ENCODE measurements around the gene SMOC1.
"Not testable (repeated sequence)": the region's sequence is repeated elsewhere in the genome, so short reads cannot be mapped to it uniquely, and the experiment has no call there.

Gene SMOC1

GRCh38 chr14:69896080-69896479 lies 16.9 kb downstream of the SMOC1 start:
- no peak for DNase-seq (ENCODE audit: extremely low read depth in 1 of 2, low read depth in 1 of 2)

- DNase-seq (ENCODE audit: extremely low read depth in 1 of 2, low read depth in 1 of 2), result no peak
These were observed 17.8 kb downstream of the SMOC1 start for GRCh38 chr14:69896972-69897371.

- DNase-seq (ENCODE audit: extremely low read depth in 1 of 2, low read depth in 1 of 2), result no peak
These were observed 21.4 kb downstream of the SMOC1 start for GRCh38 chr14:69900603-69901002.

GRCh38 chr14:69901113-69901951 lies 22.1 kb downstream of the SMOC1 start:
- no peak for DNase-seq (ENCODE audit: extremely low read depth in 1 of 2, low read depth in 1 of 2)

- not testable (repeated sequence) for DNase-seq (ENCODE audit: extremely low read depth in 1 of 2, low read depth in 1 of 2)
These were observed 23.8 kb downstream of the SMOC1 start for GRCh38 chr14:69903046-69903445.

GRCh38 chr14:69904246-69904645 lies 25.0 kb downstream of the SMOC1 start:
- DNase-seq (ENCODE audit: extremely low read depth in 1 of 2, low read depth in 1 of 2), result no peak

- no peak for DNase-seq (ENCODE audit: extremely low read depth in 1 of 2, low read depth in 1 of 2)
These were observed 27.0 kb downstream of the SMOC1 start for GRCh38 chr14:69906201-69906600.

- no peak for DNase-seq (ENCODE audit: extremely low read depth in 1 of 2, low read depth in 1 of 2)
These were observed 30.8 kb downstream of the SMOC1 start for GRCh38 chr14:69909826-69910550.

GRCh38 chr14:69910871-69911270 lies 31.7 kb downstream of the SMOC1 start:
- DNase-seq (ENCODE audit: extremely low read depth in 1 of 2, low read depth in 1 of 2), result no peak

GRCh38 chr14:69913686-69914085 lies 34.5 kb downstream of the SMOC1 start:
- DNase-seq (ENCODE audit: extremely low read depth in 1 of 2, low read depth in 1 of 2), result no peak

- DNase-seq (ENCODE audit: extremely low read depth in 1 of 2, low read depth in 1 of 2), result no peak
These were observed 37.2 kb downstream of the SMOC1 start for GRCh38 chr14:69916396-69916795.

GRCh38 chr14:69917287-69917686 lies 38.1 kb downstream of the SMOC1 start:
- DNase-seq (ENCODE audit: extremely low read depth in 1 of 2, low read depth in 1 of 2), result no peak

- DNase-seq (ENCODE audit: extremely low read depth in 1 of 2, low read depth in 1 of 2), result no peak
These were observed 40.6 kb downstream of the SMOC1 start for GRCh38 chr14:69919815-69920214.

GRCh38 chr14:69921052-69921451 lies 41.8 kb downstream of the SMOC1 start:
- no peak for DNase-seq (ENCODE audit: extremely low read depth in 1 of 2, low read depth in 1 of 2)

GRCh38 chr14:69922198-69922597 lies 43.0 kb downstream of the SMOC1 start:
- no peak for DNase-seq (ENCODE audit: extremely low read depth in 1 of 2, low read depth in 1 of 2)

GRCh38 chr14:69924201-69924600 lies 45.0 kb downstream of the SMOC1 start:
- no peak for DNase-seq (ENCODE audit: extremely low read depth in 1 of 2, low read depth in 1 of 2)

- no peak for DNase-seq (ENCODE audit: extremely low read depth in 1 of 2, low read depth in 1 of 2)
These were observed 48.9 kb downstream of the SMOC1 start for GRCh38 chr14:69928111-69928523.

GRCh38 chr14:69930780-69931379 lies 51.7 kb downstream of the SMOC1 start:
- DNase-seq (ENCODE audit: extremely low read depth in 1 of 2, low read depth in 1 of 2), result no peak

GRCh38 chr14:69931960-69932359 lies 52.7 kb downstream of the SMOC1 start:
- DNase-seq (ENCODE audit: extremely low read depth in 1 of 2, low read depth in 1 of 2), result no peak

GRCh38 chr14:69932391-69932790 lies 53.2 kb downstream of the SMOC1 start:
- no peak for DNase-seq (ENCODE audit: extremely low read depth in 1 of 2, low read depth in 1 of 2)

- no peak for DNase-seq (ENCODE audit: extremely low read depth in 1 of 2, low read depth in 1 of 2)
These were observed 54.5 kb downstream of the SMOC1 start for GRCh38 chr14:69933623-69934275.

All from stimulated activated CD8-positive, alpha-beta memory T cell treated with anti-CD3 and anti-CD28 coated beads, Interleukin-7, amount 100 ng/mL, for 48 hours (primary cell).